IPS-18a (cell line): Measurements from ENCODE around the gene TNFRSF6B.

Experiments
- H3K27ac ChIP-seq: one replicate; pipeline ENCODE4 v1.5.1; 2013; ENCODE audit warnings: low read length
- H3K27me3 ChIP-seq: one replicate; pipeline ENCODE4 v1.6.1; 2013; ENCODE audit warnings: mild to moderate bottlenecking, low read length; ENCODE audit not compliant: control insufficient read depth, insufficient read depth
- H3K36me3 ChIP-seq: one replicate; pipeline ENCODE4 v1.6.1; 2013; ENCODE audit warnings: low read depth, low read length; ENCODE audit not compliant: control insufficient read depth
- H3K4me1 ChIP-seq: one replicate; pipeline ENCODE4 v1.6.1; 2013; ENCODE audit warnings: low read depth, low read length; ENCODE audit not compliant: control insufficient read depth
- H3K4me3 ChIP-seq: one replicate; pipeline ENCODE4 v1.5.1; 2013; ENCODE audit warnings: low read length
- H3K9ac ChIP-seq: one replicate; pipeline ENCODE4 v1.6.1; 2013; ENCODE audit warnings: mild to moderate bottlenecking, low read length, moderate library complexity
- H3K9me3 ChIP-seq: one replicate; pipeline ENCODE4 v1.6.1; 2013; ENCODE audit warnings: low read depth, low read length; ENCODE audit not compliant: control insufficient read depth

The TNFRSF6B gene

GRCh38 chr20:63679799-63680305 is 16.6 kb upstream of the TNFRSF6B start:
- Histone ChIP-seq H3K4me1 (no peaks in the 10 kb centered on the region), H3K9ac (no peak overlapping the region), H3K27ac (no peak overlapping the region), H3K9me3 (no peaks in the 10 kb centered on the region), H3K27me3 (no peaks in the 10 kb centered on the region), H3K36me3 (peaks cover 5% of the 10 kb centered on the region), H3K4me3 (no peak overlapping the region)

- H3K27me3 ChIP-seq, result no peaks in the 10 kb centered on the region
- peaks cover 5% of the 10 kb centered on the region for H3K36me3 ChIP-seq
- no peaks in the 10 kb centered on the region for H3K4me1 ChIP-seq
- H3K4me3 ChIP-seq, result no peak overlapping the region
- H3K9me3 ChIP-seq, result no peaks in the 10 kb centered on the region
- H3K27ac ChIP-seq, result no peak overlapping the region
- no peak overlapping the region for H3K9ac ChIP-seq
Observed at GRCh38 chr20:63680427-63680826, 16.0 kb upstream of the TNFRSF6B start.

- H3K36me3 ChIP-seq, result peaks cover 5% of the 10 kb centered on the region
- H3K9ac ChIP-seq, result no peak overlapping the region
- no peak overlapping the region for H3K27ac ChIP-seq
- no peak overlapping the region for H3K4me3 ChIP-seq
- H3K4me1 ChIP-seq, result no peaks in the 10 kb centered on the region
- H3K27me3 ChIP-seq, result no peaks in the 10 kb centered on the region
- H3K9me3 ChIP-seq, result no peaks in the 10 kb centered on the region
Observed at GRCh38 chr20:63680857-63681608, 15.4 kb upstream of the TNFRSF6B start.

GRCh38 chr20:63681609-63682142 is 14.8 kb upstream of the TNFRSF6B start:
- Histone ChIP-seq H3K27ac (no peak overlapping the region), H3K4me3 (no peak overlapping the region), H3K27me3 (no peaks in the 10 kb centered on the region), H3K9ac (no peak overlapping the region), H3K9me3 (no peaks in the 10 kb centered on the region), H3K36me3 (peaks cover 5% of the 10 kb centered on the region), H3K4me1 (no peaks in the 10 kb centered on the region)

- Histone ChIP-seq H3K27ac (no peak overlapping the region), H3K4me1 (no peaks in the 10 kb centered on the region), H3K27me3 (no peaks in the 10 kb centered on the region), H3K4me3 (no peak overlapping the region), H3K9me3 (no peaks in the 10 kb centered on the region), H3K9ac (no peak overlapping the region), H3K36me3 (peaks cover 5% of the 10 kb centered on the region)
Observed at GRCh38 chr20:63682384-63683139, 13.9 kb upstream of the TNFRSF6B start.

GRCh38 chr20:63685269-63686026 is 11.0 kb upstream of the TNFRSF6B start:
- Histone ChIP-seq H3K36me3 (no peaks in the 10 kb centered on the region), H3K9me3 (no peaks in the 10 kb centered on the region), H3K4me3 (no peak overlapping the region), H3K27ac (no peak overlapping the region), H3K4me1 (no peaks in the 10 kb centered on the region), H3K9ac (no peak overlapping the region), H3K27me3 (no peaks in the 10 kb centered on the region)

- no peak overlapping the region for H3K9ac ChIP-seq
- no peaks in the 10 kb centered on the region for H3K9me3 ChIP-seq
- H3K27ac ChIP-seq, result no peak overlapping the region
- H3K36me3 ChIP-seq, result no peaks in the 10 kb centered on the region
- H3K4me3 ChIP-seq, result no peak overlapping the region
- no peaks in the 10 kb centered on the region for H3K4me1 ChIP-seq
- no peaks in the 10 kb centered on the region for H3K27me3 ChIP-seq
Observed at GRCh38 chr20:63686094-63686491, 10.4 kb upstream of the TNFRSF6B start.

GRCh38 chr20:63686492-63687321 is 9.7 kb upstream of the TNFRSF6B start:
- H3K9me3 ChIP-seq, result no peaks in the 10 kb centered on the region
- H3K9ac ChIP-seq, result no peak overlapping the region
- no peak overlapping the region for H3K4me3 ChIP-seq
- H3K4me1 ChIP-seq, result no peaks in the 10 kb centered on the region
- H3K36me3 ChIP-seq, result no peaks in the 10 kb centered on the region
- H3K27me3 ChIP-seq, result no peaks in the 10 kb centered on the region
- H3K27ac ChIP-seq, result no peak overlapping the region

GRCh38 chr20:63687419-63688178 is 8.9 kb upstream of the TNFRSF6B start:
- Histone ChIP-seq H3K9me3 (no peaks in the 10 kb centered on the region), H3K9ac (no peak overlapping the region), H3K4me3 (no peak overlapping the region), H3K27me3 (no peaks in the 10 kb centered on the region), H3K4me1 (no peaks in the 10 kb centered on the region), H3K27ac (no peak overlapping the region), H3K36me3 (no peaks in the 10 kb centered on the region)

- H3K9me3 ChIP-seq, result no peaks in the 10 kb centered on the region
- no peaks in the 10 kb centered on the region for H3K36me3 ChIP-seq
- no peak overlapping the region for H3K27ac ChIP-seq
- H3K9ac ChIP-seq, result no peak overlapping the region
- no peaks in the 10 kb centered on the region for H3K4me1 ChIP-seq
- no peak overlapping the region for H3K4me3 ChIP-seq
- no peaks in the 10 kb centered on the region for H3K27me3 ChIP-seq
Observed at GRCh38 chr20:63688228-63689045, 8.0 kb upstream of the TNFRSF6B start.
